Pancreas (tissue), 10 donors: ENCODE results near the gene CDH1. TPM values are rescaled to one million over a fixed set of nuclear protein-coding genes. Genes with fewer than 3 reads are reported as not detected.

Experiments
- ATAC-seq, 4 donors: fragments of 200-7000 bp; cut with Tn5 transposase; one replicate each; pipeline versions ENCODE4 v1.8.0 to v1.9.1; 2020; ENCODE audit warnings: mild to moderate bottlenecking in 4 of 4, moderate library complexity in 4 of 4
- DNase-seq, 6 donors: peaks; one replicate each; pipeline ENCODE4 v3.0.0-alpha.2; 2020
- FAIRE-seq: peaks from 2 replicates; lab custom pipeline; 2012; peaks lifted over from hg19 to GRCh38; lab: Jason Lieb, UNC
- H3K27ac ChIP-seq, 4 donors: fragments of 200-600 bp; sonication (generic); 1 replicate in 3 of 4; 2 replicates in 1 of 4; pipeline versions ENCODE4 v1.5.0 to v1.8.0; 2020
- H3K27me3 ChIP-seq, 4 donors: fragments of 200-600 bp; one replicate each; pipeline ENCODE4 v1.8.0; 2021
- H3K36me3 ChIP-seq, 3 donors: fragments of 200-600 bp; sonication (generic) in 1 of 3; one replicate each; pipeline versions ENCODE4 v1.5.0 to v1.8.0; 2020 to 2021
- H3K4me1 ChIP-seq, 3 donors: fragments of 200-600 bp; one replicate each; pipeline ENCODE4 v1.8.0; 2021
- H3K4me3 ChIP-seq, 4 donors: fragments of 200-600 bp; sonication (generic) in 2 of 4; one replicate each; pipeline versions ENCODE4 v1.5.0 to v1.8.0; 2020 to 2021
- H3K9me3 ChIP-seq, 4 donors: fragments of 200-600 bp; one replicate each; pipeline ENCODE4 v1.8.0; 2021
- WGBS, 2 donors: extraction: QIAGEN DNeasy Blood & Tissue Kit; methylation state at CpG; one replicate each; pipeline ENCODE4 v1.1.7; 2013; 5-methylcytosine and 5-hydroxymethylcytosine counted together
- intact Hi-C, 3 donors: fragments of 100-400 bp; cut with DNase I; formaldehyde crosslinking; loops; one replicate each; pipeline versions ENCODE4 v1.11.1 to v1.14.2; 2022
- polyA plus RNA-seq, 2 donors: library from polyadenylated mRNA; stranded (reverse); fragments of 200-250 nt; gene quantifications; one replicate each; pipeline ENCODE4 v1.2.3, GENCODE V29; 2013
- total RNA-seq, 6 donors: library from RNA; stranded (reverse); fragmentation: NEBNext Ultra II Directional in 4 of 6; extraction: Animal tissue kit (Norgen Biotek cat#: 25700) in 4 of 6; gene quantifications; one replicate each; pipeline versions ENCODE4 v1.2.1 to v1.2.4, GENCODE V29; 2021 to 2023
- TF ChIP-seq, protein P1 (sequence below), 4 donors: fragments of 200-600 bp; sonication (generic) in 3 of 4; IDR thresholded peaks; one replicate each; pipeline versions ENCODE4 v1.5.0 to v1.8.0; 2021; ENCODE audit warnings: antibody characterized with exemption in 4 of 4
- donor health status: healthy with polysubstance abuse.
- donor health status: DM: no; HTN: no; CAD: no; lungs with moderate emphysema.
- donor health status: DM: no; HTN: no; CAD: no.
- donor health status: control.
- donor health status: control.
- donor health status: Bipolar disorder and iron deficiency.
- donor health status: DM: yes; HTN: yes; CAD: no.
- donor health status: DM: no; HTN: no; CAD: no.
- donor health status: DM: no; HTN: no; CAD: no.
- donor health status: DM: yes; HTN: yes; CAD: no.

Gene CDH1
- total and polyA plus RNA-seq, 8 donors: 52.8 to 258 (median 155) TPM

- no peaks in the 10 kb centered on the region for H3K27me3 ChIP-seq
- no peak for FAIRE-seq
- no peaks in the 10 kb centered on the region for H3K36me3 ChIP-seq
- no peak overlapping the region for H3K27ac ChIP-seq
- WGBS, 2 donors: 90 to 94% methylated on average over 9 of the region's 9 CpGs
- no peak for ATAC-seq
- H3K4me3 ChIP-seq: no peak overlapping the region
- H3K4me1 ChIP-seq: no peaks in the 10 kb centered on the region
- DNase-seq: no peak
- no peaks in the 10 kb centered on the region for H3K9me3 ChIP-seq
- TF ChIP-seq, protein P1, sequence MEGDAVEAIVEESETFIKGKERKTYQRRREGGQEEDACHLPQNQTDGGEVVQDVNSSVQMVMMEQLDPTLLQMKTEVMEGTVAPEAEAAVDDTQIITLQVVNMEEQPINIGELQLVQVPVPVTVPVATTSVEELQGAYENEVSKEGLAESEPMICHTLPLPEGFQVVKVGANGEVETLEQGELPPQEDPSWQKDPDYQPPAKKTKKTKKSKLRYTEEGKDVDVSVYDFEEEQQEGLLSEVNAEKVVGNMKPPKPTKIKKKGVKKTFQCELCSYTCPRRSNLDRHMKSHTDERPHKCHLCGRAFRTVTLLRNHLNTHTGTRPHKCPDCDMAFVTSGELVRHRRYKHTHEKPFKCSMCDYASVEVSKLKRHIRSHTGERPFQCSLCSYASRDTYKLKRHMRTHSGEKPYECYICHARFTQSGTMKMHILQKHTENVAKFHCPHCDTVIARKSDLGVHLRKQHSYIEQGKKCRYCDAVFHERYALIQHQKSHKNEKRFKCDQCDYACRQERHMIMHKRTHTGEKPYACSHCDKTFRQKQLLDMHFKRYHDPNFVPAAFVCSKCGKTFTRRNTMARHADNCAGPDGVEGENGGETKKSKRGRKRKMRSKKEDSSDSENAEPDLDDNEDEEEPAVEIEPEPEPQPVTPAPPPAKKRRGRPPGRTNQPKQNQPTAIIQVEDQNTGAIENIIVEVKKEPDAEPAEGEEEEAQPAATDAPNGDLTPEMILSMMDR (IDR thresholded peaks at IDR 0.05): no peak
- intact Hi-C loops: no loop called here
Measured at GRCh38 chr16:68848786-68849185, 111.7 kb downstream of the CDH1 start.

- H3K36me3 ChIP-seq: no peaks in the 10 kb centered on the region
- intact Hi-C loops: no loop called here
- H3K27ac ChIP-seq: no peak overlapping the region
- H3K27me3 ChIP-seq: no peaks in the 10 kb centered on the region
- no peaks in the 10 kb centered on the region for H3K4me1 ChIP-seq
- FAIRE-seq (no peak), DNase-seq (no peak), ATAC-seq (no peak)
- 94 to 95% methylated on average over 2 of the region's 2 CpGs for WGBS, 2 donors
- TF ChIP-seq, protein P1 (IDR thresholded peaks at IDR 0.05): no peak
- H3K9me3 ChIP-seq: no peaks in the 10 kb centered on the region
- H3K4me3 ChIP-seq: no peak overlapping the region
Measured at GRCh38 chr16:68850481-68850880, 113.4 kb downstream of the CDH1 start.

GRCh38 chr16:68851601-68852000 is 114.5 kb downstream of the CDH1 start:
- no peak for FAIRE-seq

GRCh38 chr16:68857479-68857878 is 120.4 kb downstream of the CDH1 start:
- Histone ChIP-seq H3K36me3 (no peaks in the 10 kb centered on the region), H3K4me3 (no peak overlapping the region), H3K27ac (no peak overlapping the region), H3K9me3 (no peaks in the 10 kb centered on the region), H3K27me3 (no peaks in the 10 kb centered on the region), H3K4me1 (no peaks in the 10 kb centered on the region)
- TF ChIP-seq, protein P1 (IDR thresholded peaks at IDR 0.05): no peak
- FAIRE-seq (no peak), ATAC-seq (no peak), DNase-seq (no peak)
- intact Hi-C loops: no loop called here
- WGBS, 2 donors: 94 to 97% methylated on average over 1 of the region's 1 CpG

More at GRCh38 chr16:68851601-68852000, 114.5 kb downstream of the CDH1 start:
- ATAC-seq: no peak
- TF ChIP-seq, protein P1 (IDR thresholded peaks at IDR 0.05): no peak
- intact Hi-C loops: no loop called here
- H3K9me3 ChIP-seq: no peaks in the 10 kb centered on the region
- no peaks in the 10 kb centered on the region for H3K27me3 ChIP-seq
- no peak overlapping the region for H3K27ac ChIP-seq
- no peak overlapping the region for H3K4me3 ChIP-seq
- WGBS, 2 donors: 79 to 80% methylated on average over 2 of the region's 2 CpGs
- DNase-seq: no peak
- no peaks in the 10 kb centered on the region for H3K36me3 ChIP-seq
- no peaks in the 10 kb centered on the region for H3K4me1 ChIP-seq

DNA sequence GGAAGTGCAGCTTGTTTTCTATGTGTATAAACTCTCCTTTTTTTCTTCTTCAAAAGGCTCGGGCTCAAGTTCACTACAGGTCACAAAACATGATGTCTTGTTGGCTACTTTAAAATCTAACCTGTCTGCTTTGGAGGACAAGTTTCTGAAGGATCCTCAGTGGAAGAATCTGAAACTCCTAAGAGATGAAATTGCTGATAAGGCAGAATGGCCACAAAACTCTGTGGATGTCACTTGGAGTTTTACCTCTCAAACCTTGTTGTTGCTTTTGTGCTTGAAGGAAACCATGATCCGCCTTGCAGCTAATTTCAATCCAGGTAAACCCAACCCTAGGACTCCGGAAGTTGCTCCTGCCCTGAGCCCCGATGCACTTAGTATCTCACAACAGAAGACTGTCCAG is 122.7 kb downstream of the CDH1 start:
- H3K27ac ChIP-seq: no peak overlapping the region
- DNase-seq (no peak), ATAC-seq (no peak), FAIRE-seq (no peak)
- no peaks in the 10 kb centered on the region for H3K36me3 ChIP-seq
- H3K4me3 ChIP-seq: no peak overlapping the region
- H3K27me3 ChIP-seq: no peaks in the 10 kb centered on the region
- 89 to 93% methylated on average over 4 of the region's 4 CpGs for WGBS, 2 donors
- TF ChIP-seq, protein P1 (IDR thresholded peaks at IDR 0.05): no peak
- H3K9me3 ChIP-seq: no peaks in the 10 kb centered on the region
- no peaks in the 10 kb centered on the region for H3K4me1 ChIP-seq
- intact Hi-C loops: no loop called here
